Astrocyte of the cerebellum (primary cell): ENCODE measurements around the gene DCN.

Experiments
- DNase-seq: peaks from one replicate; pipeline ENCODE4 v3.0.0-alpha.2; 2011; ENCODE audit warnings: low read depth
- H3K4me3 ChIP-seq: 2 replicates; pipeline ENCODE4 v1.5.1; 2011; ENCODE audit warnings: mild to moderate bottlenecking, low read depth, low read length, moderate library complexity
- in situ Hi-C: cut with HindIII; loops from 2 replicates; pipeline ENCODE4 v1.10.0; 2017; ENCODE audit warnings: low sequenced_read_pairs
- TF ChIP-seq, protein P1 (sequence below): IDR thresholded peaks from 2 replicates; pipeline ENCODE4 v1.5.1; 2012; ENCODE audit warnings: low read length, low read depth, moderate library complexity, mild to moderate bottlenecking; ENCODE audit errors: missing control alignments

DCN gene

DNA sequence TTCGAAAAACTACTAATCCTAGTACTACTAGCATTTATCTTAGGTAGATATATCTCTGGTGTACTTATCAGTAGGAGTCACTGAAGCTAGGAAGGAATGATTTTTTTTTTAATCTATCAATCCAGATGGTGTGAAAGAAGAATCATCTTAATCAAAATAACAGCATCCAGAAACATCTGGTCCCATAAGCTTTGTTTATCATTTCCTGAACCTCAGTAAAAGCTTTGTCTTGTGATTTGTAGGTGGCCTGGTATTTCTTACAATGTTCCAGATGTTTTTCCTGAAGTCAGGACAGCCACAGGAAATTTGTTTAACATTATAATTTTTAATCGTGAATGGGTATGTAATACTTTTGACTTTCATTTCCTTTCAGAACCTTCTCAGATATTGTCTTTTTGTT, 43.3 kb downstream of the DCN start:
- in situ Hi-C loops = no loop called here
- H3K4me3 ChIP-seq = no peak overlapping the region
- TF ChIP-seq, protein P1, sequence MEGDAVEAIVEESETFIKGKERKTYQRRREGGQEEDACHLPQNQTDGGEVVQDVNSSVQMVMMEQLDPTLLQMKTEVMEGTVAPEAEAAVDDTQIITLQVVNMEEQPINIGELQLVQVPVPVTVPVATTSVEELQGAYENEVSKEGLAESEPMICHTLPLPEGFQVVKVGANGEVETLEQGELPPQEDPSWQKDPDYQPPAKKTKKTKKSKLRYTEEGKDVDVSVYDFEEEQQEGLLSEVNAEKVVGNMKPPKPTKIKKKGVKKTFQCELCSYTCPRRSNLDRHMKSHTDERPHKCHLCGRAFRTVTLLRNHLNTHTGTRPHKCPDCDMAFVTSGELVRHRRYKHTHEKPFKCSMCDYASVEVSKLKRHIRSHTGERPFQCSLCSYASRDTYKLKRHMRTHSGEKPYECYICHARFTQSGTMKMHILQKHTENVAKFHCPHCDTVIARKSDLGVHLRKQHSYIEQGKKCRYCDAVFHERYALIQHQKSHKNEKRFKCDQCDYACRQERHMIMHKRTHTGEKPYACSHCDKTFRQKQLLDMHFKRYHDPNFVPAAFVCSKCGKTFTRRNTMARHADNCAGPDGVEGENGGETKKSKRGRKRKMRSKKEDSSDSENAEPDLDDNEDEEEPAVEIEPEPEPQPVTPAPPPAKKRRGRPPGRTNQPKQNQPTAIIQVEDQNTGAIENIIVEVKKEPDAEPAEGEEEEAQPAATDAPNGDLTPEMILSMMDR = no peak
- DNase-seq = no peak

DNA sequence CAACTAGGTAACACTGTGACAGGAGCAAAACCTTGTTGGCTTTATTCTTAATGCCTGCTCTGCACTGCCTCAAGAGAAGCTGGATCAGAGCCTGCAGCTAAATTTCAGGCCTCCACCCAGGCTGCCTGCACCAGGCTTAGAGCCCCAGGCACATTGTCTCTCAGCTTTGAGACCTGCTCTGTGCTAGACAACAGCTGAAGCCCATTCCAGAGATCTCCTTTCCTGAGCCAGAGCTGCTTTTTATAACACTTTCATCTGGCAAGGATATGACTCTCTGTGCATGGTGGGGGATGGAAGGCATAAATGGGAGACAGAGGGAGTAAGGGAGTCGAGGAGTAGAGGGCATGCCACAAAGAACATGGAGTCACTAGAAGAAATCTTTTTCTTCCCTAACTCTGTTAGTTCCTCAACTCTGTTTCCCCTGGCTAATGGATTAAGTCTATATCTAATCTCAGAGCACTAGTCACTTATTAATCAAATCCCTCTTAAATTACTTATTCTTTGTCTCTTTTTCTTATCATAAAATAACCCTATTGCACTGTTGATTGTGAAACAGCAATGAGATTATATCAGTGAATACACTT, 44.2 kb downstream of the DCN start:
- H3K4me3 ChIP-seq = no peak overlapping the region
- in situ Hi-C loops = no loop called here
- TF ChIP-seq, protein P1 = no peak
- DNase-seq = no peak

- TF ChIP-seq, protein P1 = no peak
- DNase-seq = no peak
- no peak overlapping the region for H3K4me3 ChIP-seq
- in situ Hi-C loops = no loop called here
Observed at GRCh38 chr12:91133871-91134270, 48.7 kb downstream of the DCN start.

DNA sequence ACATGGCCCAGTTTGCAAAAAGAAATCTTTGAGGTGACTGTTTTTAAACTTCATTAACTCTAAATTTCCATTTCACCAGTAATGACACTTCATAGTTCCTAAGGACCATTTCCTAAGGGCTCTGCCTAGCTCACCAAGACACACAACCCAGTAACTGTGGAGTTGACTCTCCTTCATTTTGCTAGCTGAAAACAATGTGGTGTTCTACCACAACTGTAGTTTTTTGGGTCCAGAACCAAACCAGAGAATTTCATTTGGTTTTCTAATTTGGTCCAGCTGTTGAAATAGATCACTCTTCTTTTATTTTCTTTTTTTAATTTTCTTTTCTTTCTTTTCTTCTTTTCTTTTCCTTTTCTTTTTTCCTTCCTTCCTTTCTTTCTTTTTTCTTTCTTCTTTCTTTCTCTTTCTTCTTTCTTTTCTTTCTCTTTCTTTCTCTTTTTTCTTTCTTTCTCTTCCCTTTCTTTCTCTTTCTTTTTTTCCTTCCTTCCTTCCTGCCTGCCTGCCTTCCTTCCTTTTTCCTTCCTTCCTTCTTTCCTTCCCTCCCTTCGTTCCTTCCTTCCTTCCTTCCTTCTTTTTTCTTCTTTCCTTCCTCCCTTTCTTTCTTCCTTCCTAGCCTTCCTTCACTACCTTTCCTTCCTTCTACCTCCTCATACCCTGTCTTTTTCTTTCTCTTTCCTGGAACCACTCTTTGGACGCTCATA, 52.8 kb downstream of the DCN start:
- in situ Hi-C loops = no loop called here
- no peak for DNase-seq
- TF ChIP-seq, protein P1 = no peak
- H3K4me3 ChIP-seq = no peak overlapping the region

DNA sequence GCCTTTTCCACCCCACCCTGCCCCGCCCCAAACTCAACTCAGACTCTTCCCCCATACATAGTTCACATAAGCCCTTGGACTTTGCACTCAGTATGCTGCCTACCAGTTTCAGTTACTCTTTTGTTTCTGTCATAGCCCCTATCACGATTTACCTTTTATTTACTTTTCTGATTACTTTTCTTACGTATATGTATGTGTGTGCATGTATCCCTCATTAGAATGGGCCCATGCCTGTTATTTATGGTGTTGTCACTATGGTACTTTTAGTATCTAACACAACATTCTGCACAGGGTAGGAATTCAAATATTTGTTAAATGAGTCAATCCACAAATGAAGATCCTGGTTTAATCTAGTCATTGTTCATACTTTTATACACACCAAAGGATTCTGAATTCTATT, 54.9 kb downstream of the DCN start:
- no peak for DNase-seq
- no peak overlapping the region for H3K4me3 ChIP-seq
- TF ChIP-seq, protein P1 = no peak
- in situ Hi-C loops = no loop called here

GRCh38 chr12:91127306-91127705, 55.3 kb downstream of the DCN start:
- TF ChIP-seq, protein P1 = no peak
- H3K4me3 ChIP-seq = no peak overlapping the region
- in situ Hi-C loops = no loop called here
- DNase-seq = no peak

DNA sequence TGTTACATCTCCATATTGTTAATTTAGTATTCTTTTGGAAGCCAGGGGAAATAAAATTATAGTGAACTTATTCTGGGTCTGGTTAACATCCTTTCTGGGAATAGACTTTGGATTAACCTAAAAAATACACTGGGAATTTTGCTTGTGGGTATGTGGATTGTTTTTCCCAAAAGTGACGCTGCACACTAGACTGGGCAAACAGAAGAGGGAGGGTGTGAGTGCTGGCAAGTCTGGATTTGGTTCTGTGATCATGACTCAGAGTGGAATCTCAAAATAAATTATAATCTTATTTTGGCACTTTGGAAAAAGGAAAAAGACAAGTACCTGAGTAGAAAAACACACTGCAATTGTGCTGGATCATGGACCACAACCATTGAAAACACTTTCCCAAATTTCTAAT, 56.1 kb downstream of the DCN start:
- DNase-seq = no peak
- in situ Hi-C loops = no loop called here
- H3K4me3 ChIP-seq = no peak overlapping the region
- TF ChIP-seq, protein P1 = no peak
